HG03571 (cell line): ENCODE results near the gene MYPN.
A peak's percentile ranks its signal among the peaks of the same experiment; 100 is the strongest.
"Not testable (repeated sequence)": the region's sequence is repeated elsewhere in the genome, so short reads cannot be mapped to it uniquely, and the experiment has no call there.

ENCODE experiments used
- ATAC-seq: cut with Tn5 transposase; IDR thresholded peaks from one replicate; pipeline ENCODE4 v1.9.1; 2021; ENCODE audit not compliant: unreplicated experiment

The MYPN gene

GRCh38 chr10:68109331-68109730, at the start of gene MYPN:
TSS of gene MYPN (plus strand) at chr10:68109488. CDS start at chr10:68121439, 11,951 bp downstream.
- no peak for ATAC-seq

GRCh38 chr10:68067029-68067428, 42.3 kb upstream of the MYPN start:
- no peak for ATAC-seq

GRCh38 chr10:68067508-68067907, 41.8 kb upstream of the MYPN start:
- no peak for ATAC-seq

GRCh38 chr10:68073631-68074030, 35.7 kb upstream of the MYPN start:
- ATAC-seq: no peak

- no peak for ATAC-seq
Measured at GRCh38 chr10:68074031-68074774, 35.1 kb upstream of the MYPN start.

GRCh38 chr10:68074775-68075549, 34.3 kb upstream of the MYPN start, which contains the start of gene HERC4:
TSS of gene HERC4 (minus strand) at chr10:68075283. CDS start at chr10:68073108, 2,175 bp downstream.
- peak; percentile 92 for ATAC-seq

- ATAC-seq: no peak
Measured at GRCh38 chr10:68075550-68076004, 33.7 kb upstream of the MYPN start.

GRCh38 chr10:68076081-68076480, 33.2 kb upstream of the MYPN start:
- not testable (repeated sequence) for ATAC-seq

GRCh38 chr10:68077026-68077425, 32.3 kb upstream of the MYPN start:
- ATAC-seq: no peak

- ATAC-seq: no peak
Measured at GRCh38 chr10:68079434-68079833, 29.9 kb upstream of the MYPN start.

- no peak for ATAC-seq
Measured at GRCh38 chr10:68080853-68081431, 28.3 kb upstream of the MYPN start.

- no peak for ATAC-seq
Measured at GRCh38 chr10:68081916-68082315, 27.4 kb upstream of the MYPN start.

GRCh38 chr10:68082872-68083271, 26.4 kb upstream of the MYPN start:
- no peak for ATAC-seq

GRCh38 chr10:68083953-68084352, 25.3 kb upstream of the MYPN start:
- no peak for ATAC-seq

- no peak for ATAC-seq
Measured at GRCh38 chr10:68084469-68084868, 24.8 kb upstream of the MYPN start.

GRCh38 chr10:68086011-68086410, 23.3 kb upstream of the MYPN start:
- no peak for ATAC-seq

- ATAC-seq: no peak
Measured at GRCh38 chr10:68086910-68087684, 22.2 kb upstream of the MYPN start.

GRCh38 chr10:68087685-68088401, 21.4 kb upstream of the MYPN start:
- ATAC-seq: no peak

GRCh38 chr10:68088740-68089139, 20.5 kb upstream of the MYPN start:
- ATAC-seq: no peak

GRCh38 chr10:68090586-68090985, 18.7 kb upstream of the MYPN start:
- no peak for ATAC-seq
